HG03280 (cell line): ENCODE measurements around the gene TFCP2L1.
"Not testable (repeated sequence)": the region's sequence is repeated elsewhere in the genome, so short reads cannot be mapped to it uniquely, and the experiment has no call there.

ENCODE experiments used
- ATAC-seq: cut with Tn5 transposase; IDR thresholded peaks from one replicate; pipeline ENCODE4 v1.9.1; 2021; ENCODE audit warnings: mild to moderate bottlenecking, moderate library complexity; ENCODE audit not compliant: unreplicated experiment

TFCP2L1 gene

GRCh38 chr2:121272596-121272995 is 12.4 kb downstream of the TFCP2L1 start:
- no peak for ATAC-seq

- ATAC-seq, result not testable (repeated sequence)
Observed at GRCh38 chr2:121269436-121269835, 15.6 kb downstream of the TFCP2L1 start.

- ATAC-seq, result no peak
Observed at GRCh38 chr2:121266543-121267106, 18.4 kb downstream of the TFCP2L1 start.

- no peak for ATAC-seq
Observed at GRCh38 chr2:121263996-121264715, 20.8 kb downstream of the TFCP2L1 start.

- no peak for ATAC-seq
Observed at GRCh38 chr2:121260370-121261154, 24.4 kb downstream of the TFCP2L1 start.

- no peak for ATAC-seq
Observed at GRCh38 chr2:121258051-121258450, 27.0 kb downstream of the TFCP2L1 start.

- no peak for ATAC-seq
Observed at GRCh38 chr2:121257480-121257840, 27.5 kb downstream of the TFCP2L1 start.

- ATAC-seq, result no peak
Observed at GRCh38 chr2:121256720-121257479, 28.1 kb downstream of the TFCP2L1 start.

GRCh38 chr2:121255358-121255757 is 29.6 kb downstream of the TFCP2L1 start:
- no peak for ATAC-seq

- ATAC-seq, result no peak
Observed at GRCh38 chr2:121254748-121255147, 30.3 kb downstream of the TFCP2L1 start.

- no peak for ATAC-seq
Observed at GRCh38 chr2:121253674-121254240, 31.2 kb downstream of the TFCP2L1 start.

- ATAC-seq, result no peak
Observed at GRCh38 chr2:121253021-121253673, 31.9 kb downstream of the TFCP2L1 start.

- no peak for ATAC-seq
Observed at GRCh38 chr2:121251497-121251896, 33.5 kb downstream of the TFCP2L1 start.

- no peak for ATAC-seq
Observed at GRCh38 chr2:121248766-121249343, 36.1 kb downstream of the TFCP2L1 start.

GRCh38 chr2:121247971-121248370 is 37.0 kb downstream of the TFCP2L1 start:
- ATAC-seq, result no peak

- ATAC-seq, result no peak
Observed at GRCh38 chr2:121247534-121247933, 37.5 kb downstream of the TFCP2L1 start.

GRCh38 chr2:121246704-121247255 is 38.2 kb downstream of the TFCP2L1 start:
- ATAC-seq, result no peak

GRCh38 chr2:121245913-121246312 is 39.1 kb downstream of the TFCP2L1 start:
- ATAC-seq, result no peak

- no peak for ATAC-seq
Observed at GRCh38 chr2:121245120-121245820, 39.7 kb downstream of the TFCP2L1 start.
